H9 (cell line): ENCODE results near the gene FA2H. TPM values are rescaled to one million over a fixed set of nuclear protein-coding genes. Genes with fewer than 3 reads are reported as not detected.

Source experiments
- DNase-seq: peaks from one replicate; pipeline ENCODE4 v3.0.0-alpha.2; 2017
- H2AFZ ChIP-seq: one replicate; pipeline ENCODE4 v1.6.1; 2013; ENCODE audit warnings: mild to moderate bottlenecking, low read length, control low read depth, moderate library complexity
- H2AK5ac ChIP-seq: 2 replicates; pipeline ENCODE4 v1.6.1; 2013; ENCODE audit warnings: low read length, control low read depth, mixed read lengths; ENCODE audit not compliant: insufficient read length
- H2BK120ac ChIP-seq: one replicate; pipeline ENCODE4 v1.6.1; 2013; ENCODE audit warnings: low read depth, mild to moderate bottlenecking, low read length, control low read depth, inconsistent platforms; ENCODE audit not compliant: poor library complexity, severe bottlenecking
- H2BK12ac ChIP-seq: 2 replicates; pipeline ENCODE4 v1.6.1; 2013; ENCODE audit warnings: low read length, control low read depth, mixed read lengths, low read depth; ENCODE audit not compliant: insufficient read length
- H2BK15ac ChIP-seq: 2 replicates; pipeline ENCODE4 v1.6.1; 2013; ENCODE audit warnings: low read depth, low read length, control low read depth
- H2BK20ac ChIP-seq: one replicate; pipeline ENCODE4 v1.6.1; 2013; ENCODE audit warnings: low read depth, mild to moderate bottlenecking, low read length, control low read depth, inconsistent platforms; ENCODE audit not compliant: poor library complexity, severe bottlenecking
- H2BK5ac ChIP-seq: 2 replicates; pipeline ENCODE4 v1.6.1; 2013; ENCODE audit warnings: low read length, control low read depth, mixed read lengths; ENCODE audit not compliant: insufficient read length
- H3K14ac ChIP-seq: 2 replicates; pipeline ENCODE4 v1.6.1; 2013; ENCODE audit warnings: low read length, control low read depth; ENCODE audit not compliant: insufficient read depth
- H3K18ac ChIP-seq: 2 replicates; pipeline ENCODE4 v1.6.1; 2013; ENCODE audit warnings: low read depth, mild to moderate bottlenecking, mixed read lengths, low read length, control low read depth; ENCODE audit not compliant: insufficient read length
- H3K23ac ChIP-seq: 2 replicates; pipeline ENCODE4 v1.6.1; 2013; ENCODE audit warnings: low read length, control low read depth, mixed read lengths, low read depth; ENCODE audit not compliant: insufficient read length
- H3K23me2 ChIP-seq: 2 replicates; pipeline ENCODE4 v1.6.1; 2013; ENCODE audit warnings: low read depth, mild to moderate bottlenecking, mixed read lengths, low read length, control low read depth; ENCODE audit not compliant: insufficient read length, poor library complexity, severe bottlenecking
- H3K27ac ChIP-seq: 2 replicates; pipeline ENCODE4 v1.5.1; 2013; ENCODE audit warnings: low read length, control low read depth, mixed read lengths, low read depth; ENCODE audit not compliant: insufficient read length
- H3K27me3 ChIP-seq: 2 replicates; pipeline ENCODE4 v1.6.1; 2013; ENCODE audit warnings: low read length, control low read depth, inconsistent platforms; ENCODE audit not compliant: insufficient read depth
- H3K4ac ChIP-seq: 2 replicates; pipeline ENCODE4 v1.6.1; 2013; ENCODE audit warnings: low read depth, mild to moderate bottlenecking, control low read depth, inconsistent platforms, low read length, moderate library complexity
- H3K4me1 ChIP-seq: 2 replicates; pipeline ENCODE4 v1.6.1; 2013; ENCODE audit warnings: low read length, control low read depth, inconsistent platforms; ENCODE audit not compliant: insufficient read depth
- H3K4me2 ChIP-seq: 2 replicates; pipeline ENCODE4 v1.6.1; 2013; ENCODE audit warnings: low read length, control low read depth, mixed read lengths; ENCODE audit not compliant: insufficient read length, insufficient read depth
- H3K56ac ChIP-seq: 2 replicates; pipeline ENCODE4 v1.6.1; 2013; ENCODE audit warnings: low read depth, mild to moderate bottlenecking, mixed read lengths, low read length, control low read depth; ENCODE audit not compliant: insufficient read length
- H3K79me1 ChIP-seq: 2 replicates; pipeline ENCODE4 v1.6.1; 2013; ENCODE audit warnings: low read depth, mild to moderate bottlenecking, moderate library complexity, low read length, control low read depth, inconsistent platforms; ENCODE audit not compliant: insufficient read depth, poor library complexity, severe bottlenecking
- H3K79me2 ChIP-seq: 2 replicates; pipeline ENCODE4 v1.6.1; 2013; ENCODE audit warnings: low read length, control low read depth, inconsistent platforms; ENCODE audit not compliant: insufficient read depth
- H3K9ac ChIP-seq: 2 replicates; pipeline ENCODE4 v1.6.1; 2013; ENCODE audit warnings: low read length, control low read depth, mixed read lengths; ENCODE audit not compliant: insufficient read length; ENCODE audit errors: extremely low read depth
- H3K9me3 ChIP-seq: one replicate; pipeline ENCODE4 v1.6.1; 2013; ENCODE audit warnings: low read depth, low read length, inconsistent platforms; ENCODE audit not compliant: control insufficient read depth
- H3T11ph ChIP-seq: one replicate; pipeline ENCODE4 v1.6.1; 2013; ENCODE audit warnings: mild to moderate bottlenecking, low read length, control low read depth, inconsistent platforms
- H4K20me1 ChIP-seq: one replicate; pipeline ENCODE4 v1.6.1; 2013; ENCODE audit not compliant: control insufficient read depth, insufficient read length, insufficient read depth
- H4K5ac ChIP-seq: 2 replicates; pipeline ENCODE4 v1.6.1; 2013; ENCODE audit warnings: low read depth, mild to moderate bottlenecking, mixed read lengths, low read length, control low read depth; ENCODE audit not compliant: insufficient read length
- H4K8ac ChIP-seq: replicated peaks from 2 replicates; pipeline ENCODE4 v1.6.1; 2013; ENCODE audit warnings: low read length, control low read depth, mixed read lengths, low read depth; ENCODE audit not compliant: insufficient read length
- H4K91ac ChIP-seq: 2 replicates; pipeline ENCODE4 v1.6.1; 2013; ENCODE audit warnings: low read depth, mild to moderate bottlenecking, moderate library complexity, mixed read lengths, low read length, control low read depth; ENCODE audit not compliant: insufficient read length
- H3K27ac Mint-ChIP-seq, 3 experiments: 2 replicates in 2 of 3; 3 replicates in 1 of 3; pipeline ENCODE4 v1.8.0; 2020 to 2021; ENCODE audit warnings: mixed read lengths in 3 of 3, mild to moderate bottlenecking in 1 of 3, moderate library complexity in 1 of 3
- H3K27me3 Mint-ChIP-seq: 2 replicates; pipeline ENCODE4 v1.8.0; 2021; ENCODE audit warnings: low read depth, mild to moderate bottlenecking, moderate library complexity, mixed read lengths
- H3K36me3 Mint-ChIP-seq, 3 experiments: 2 replicates in 2 of 3; 3 replicates in 1 of 3; pipeline ENCODE4 v1.8.0; 2020 to 2021; ENCODE audit warnings: low read depth in 3 of 3, mixed read lengths in 3 of 3; ENCODE audit not compliant: insufficient read depth in 1 of 3
- H3K4me1 Mint-ChIP-seq, 2 experiments: 2 replicates each; pipeline ENCODE4 v1.8.0; 2020; ENCODE audit warnings: mixed read lengths in 2 of 2
- H3K4me3 Mint-ChIP-seq, 2 experiments: 2 replicates in 1 of 2; 3 replicates in 1 of 2; pipeline ENCODE4 v1.8.0; 2020 to 2021; ENCODE audit warnings: mild to moderate bottlenecking in 2 of 2, mixed read lengths in 2 of 2, moderate library complexity in 1 of 2
- H3K9me3 Mint-ChIP-seq, 2 experiments: 2 replicates in 1 of 2; 3 replicates in 1 of 2; pipeline ENCODE4 v1.8.0; 2020; ENCODE audit warnings: mild to moderate bottlenecking in 2 of 2, mixed read lengths in 2 of 2, moderate library complexity in 1 of 2
- CTCF ChIP-seq: fragments of 200-600 bp; sonication (generic); conservative IDR thresholded peaks from 3 replicates; pipeline ENCODE4 v1.8.0; 2021; ENCODE audit warnings: antibody characterized with exemption, mild to moderate bottlenecking
- whole genome bisulfite sequencing: extraction: QIAGEN DNeasy Blood & Tissue Kit; methylation state at CpG from one replicate; pipeline ENCODE4 v1.1.7; 2013; ENCODE audit warnings: missing lambda C conversion rate, low lambda C conversion rate, mixed read lengths; ENCODE audit not compliant: insufficient read length; ENCODE audit errors: extremely low coverage; 5-methylcytosine and 5-hydroxymethylcytosine counted together
- total RNA-seq: library from RNA; stranded (reverse); gene quantifications from 2 replicates; pipeline ENCODE4 v1.2.1, GENCODE V29; 2021

FA2H gene
- total RNA-seq, 1 experiment from 2014 or later: 25.1 TPM

GRCh38 chr16:74710401-74710800, 64.2 kb downstream of the FA2H start:
- no peak for DNase-seq
- H3K27me3 ChIP-seq: no peaks in the 10 kb centered on the region
- no peak overlapping the region for H4K5ac ChIP-seq
- no peak overlapping the region for H2AFZ ChIP-seq
- no peak overlapping the region for H3K56ac ChIP-seq
- H2BK120ac ChIP-seq: no peak overlapping the region
- Mint-ChIP-seq H3K27me3 (peaks cover 8% of the 10 kb centered on the region), H3K9me3 (no peaks in the 10 kb centered on the region), H3K4me3 (no peak overlapping the region), H3K4me1 (peaks cover 2 to 12% of the 10 kb centered on the region in 2 experiments), H3K36me3 (no peaks in the 10 kb centered on the region; a peak in 1 of 7 replicates), H3K27ac (no peak overlapping the region)
- H3K23me2 ChIP-seq: no peaks in the 10 kb centered on the region
- no peak overlapping the region for H2BK12ac ChIP-seq
- no peak overlapping the region for H3K14ac ChIP-seq
- H3K18ac ChIP-seq: no peak overlapping the region
- H4K20me1 ChIP-seq: no peaks in the 10 kb centered on the region
- H3T11ph ChIP-seq: no peak overlapping the region
- H3K27ac ChIP-seq: no peak overlapping the region
- H2BK20ac ChIP-seq: no peak overlapping the region
- no peak overlapping the region for H3K4me2 ChIP-seq
- H3K4ac ChIP-seq: no peak overlapping the region
- H4K91ac ChIP-seq: no peak overlapping the region
- no peaks in the 10 kb centered on the region for H3K9me3 ChIP-seq
- H3K9ac ChIP-seq: no peak overlapping the region
- H3K79me1 ChIP-seq: no peaks in the 10 kb centered on the region
- H2BK5ac ChIP-seq: no peak overlapping the region
- H2AK5ac ChIP-seq: no peak overlapping the region
- no peak overlapping the region for H2BK15ac ChIP-seq
- H4K8ac ChIP-seq: no peak overlapping the region
- H3K23ac ChIP-seq: no peak overlapping the region
- no peaks in the 10 kb centered on the region for H3K79me2 ChIP-seq
- no peaks in the 10 kb centered on the region for H3K4me1 ChIP-seq
- no peak for TF ChIP-seq CTCF
- no CpG with 5 or more reads among the region's 8 CpGs for WGBS
